Germinal center (tissue), 1 donor: ENCODE measurements around the gene CDC42EP5.

ENCODE experiments used
- DNase-seq: peaks from one replicate; pipeline ENCODE4 v3.0.0; 2012; ENCODE audit warnings: mixed read lengths, low spot score

The CDC42EP5 gene

GRCh38 chr19:54426291-54426931, 46.7 kb downstream of the CDC42EP5 start:
- DNase-seq: no peak

GRCh38 chr19:54425382-54425723, 47.7 kb downstream of the CDC42EP5 start:
- no peak for DNase-seq

GRCh38 chr19:54424660-54425381, 48.3 kb downstream of the CDC42EP5 start:
- DNase-seq: no peak

GRCh38 chr19:54424201-54424600, 48.9 kb downstream of the CDC42EP5 start:
- no peak for DNase-seq

GRCh38 chr19:54422136-54422535, 51.0 kb downstream of the CDC42EP5 start:
- DNase-seq: no peak

- no peak for DNase-seq
Observed at GRCh38 chr19:54421521-54421920, 51.6 kb downstream of the CDC42EP5 start.

GRCh38 chr19:54421169-54421516, 52.0 kb downstream of the CDC42EP5 start:
- no peak for DNase-seq

- DNase-seq: no peak
Observed at GRCh38 chr19:54420383-54421168, 52.5 kb downstream of the CDC42EP5 start.

GRCh38 chr19:54420068-54420382, 53.1 kb downstream of the CDC42EP5 start:
- no peak for DNase-seq

- DNase-seq: no peak
Observed at GRCh38 chr19:54418930-54419800, 53.9 kb downstream of the CDC42EP5 start.

- DNase-seq: no peak
Observed at GRCh38 chr19:54418030-54418929, 54.8 kb downstream of the CDC42EP5 start.

- no peak for DNase-seq
Observed at GRCh38 chr19:54416695-54417491, 56.2 kb downstream of the CDC42EP5 start.

- DNase-seq: no peak
Observed at GRCh38 chr19:54415901-54416673, 57.0 kb downstream of the CDC42EP5 start.

GRCh38 chr19:54415208-54415900, 57.7 kb downstream of the CDC42EP5 start, which contains the start of gene TTYH1:
Gene TTYH1, plus strand, starts transcription at chr19:54415464. Its CDS starts 89 bp downstream, at chr19:54415553.
- DNase-seq: peak; percentile 84
